ENCODE data around the gene DHRS9. TPM values are rescaled to one million over a fixed set of nuclear protein-coding genes. Genes with fewer than 3 reads are reported as not detected.

The DHRS9 gene
- 0.09 TPM in 1 of 2 replicates, not detected in the other for total RNA-seq

DNA sequence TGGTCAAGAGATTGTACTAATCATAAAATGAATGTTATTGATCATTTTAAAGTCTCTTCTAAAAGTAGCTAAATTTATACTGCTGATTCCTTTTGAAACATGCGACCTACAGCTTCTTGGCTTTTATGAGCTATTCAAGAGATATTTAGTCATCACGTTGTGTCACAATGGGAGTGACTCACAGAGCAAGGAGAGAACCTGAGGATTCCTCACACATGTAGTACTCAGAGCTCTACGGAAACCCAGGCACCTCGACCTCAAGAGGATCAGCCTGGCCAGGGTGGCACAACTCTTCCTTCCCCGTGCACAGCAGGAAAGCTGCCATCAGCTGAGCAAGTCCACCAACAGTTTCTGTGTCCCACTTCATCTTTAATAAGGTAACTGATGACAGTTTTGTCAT lies at the start of gene DHRS9:
Gene DHRS9 (plus strand): TSS at position 223 of the 400 bp plus-strand sequence. CDS start 12,019 bp downstream, outside the sequence.

DNA sequence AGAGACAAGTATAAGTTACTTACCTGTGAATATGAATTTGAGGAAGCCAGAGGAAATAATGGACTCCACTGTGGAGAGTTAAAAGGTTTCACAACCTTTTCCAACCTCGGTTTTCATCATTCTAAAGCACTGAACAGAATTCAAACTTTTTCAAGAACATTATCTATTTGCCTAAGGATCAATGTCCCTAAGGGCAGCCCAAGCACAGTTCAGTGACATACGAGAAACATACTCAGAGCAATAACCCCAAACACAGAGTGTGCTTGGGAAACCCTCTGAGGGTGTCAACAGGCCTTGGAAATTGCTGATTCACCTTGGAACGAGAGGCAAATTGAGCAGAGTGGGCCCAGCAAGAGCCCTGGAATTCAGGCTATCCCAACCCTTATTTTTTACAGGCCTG lies 38.2 kb upstream of the DHRS9 start, which contains the start of gene ABCB11:
Gene ABCB11 (minus strand): TSS at position 123 of the 400 bp plus-strand sequence. CDS start 13,199 bp downstream, outside the sequence.

Other genes with a start within 250 kb of the DHRS9 start
- gene SPC25, start 179.1 kb upstream of the DHRS9 start, total RNA-seq: 0.30 and 3.6 TPM in 2 replicates
- gene G6PC2, start 168.3 kb upstream of the DHRS9 start, total RNA-seq: not detected in 2 replicates
- gene ABCB11, start 38.2 kb upstream of the DHRS9 start, total RNA-seq: not detected in 2 replicates

Measured in smooth muscle cell of the umbilical artery (primary cell).